ENCODE results near the gene CD48. TPM values are rescaled to one million over a fixed set of nuclear protein-coding genes. Genes with fewer than 3 reads are reported as not detected.
A peak's percentile ranks its signal among the peaks of the same experiment; 100 is the strongest.

CD48 gene
- polyA plus RNA-seq, 3 donors, result 356 to 688 (median 363) TPM

- Mint-ChIP-seq H3K27ac (no peak overlapping the region), H3K27me3 (ENCODE audit: low read depth in 3 of 3) (no peaks in the 10 kb centered on the region), H3K4me3 (no peak overlapping the region), H3K9me3 (no peaks in the 10 kb centered on the region), H3K4me1 (peaks cover 13% of the 10 kb centered on the region), H3K36me3 (peaks cover 10 to 22% of the 10 kb centered on the region in 2 donors)
- H3K4me2 ChIP-seq (replicated peaks; ENCODE audit: extremely low read depth, low read length, poor library complexity, severe bottlenecking), result peak overlapping the region; percentile 94
- intact Hi-C loops (cut with micrococcal nuclease), result loop anchor here in 1 of 2 donors (5.0 to 10.0 kb wide), 2 partner anchors 34 to 87 kb away; partner anchors contain the start of gene LY9
- H3K36me3 ChIP-seq (replicated peaks in 1 of 2; ENCODE audit: control insufficient read depth in 1 of 2, insufficient read depth in 2 of 2, low read length in 2 of 2), result peaks cover 6 to 7% of the 10 kb centered on the region in 2 donors
- peaks cover 38% of the 10 kb centered on the region for H4K20me1 ChIP-seq (ENCODE audit: insufficient read depth, low read length)
- peak overlapping the region; percentile 84 for H3K9ac ChIP-seq (ENCODE audit: insufficient read depth, low read length, poor library complexity, severe bottlenecking)
- no peaks in the 10 kb centered on the region for H3K9me3 ChIP-seq (replicated peaks in 1 of 2; ENCODE audit: control insufficient read depth in 1 of 2, insufficient read depth in 1 of 2, low read length in 2 of 2)
- H3K27me3 ChIP-seq (ENCODE audit: control insufficient read depth in 2 of 2, insufficient read depth in 2 of 2, low read length in 2 of 2), result no peaks in the 10 kb centered on the region
- peak overlapping the region; percentile 70 to 99 (median 94) for H3K4me3 ChIP-seq (replicated peaks in 1 of 3; ENCODE audit: low read depth in 2 of 3, low read length in 3 of 3)
- H2AFZ ChIP-seq (ENCODE audit: insufficient read depth, low read depth, low read length, poor library complexity, severe bottlenecking), result peak overlapping the region; percentile 44
- WGBS (ENCODE audit: insufficient coverage), result 8% methylated on average over 2 of the region's 4 CpGs
- DNase-seq, result peak; percentile 78 to 90 (median 89)
- peak overlapping the region; percentile 91 to 98 for H3K27ac ChIP-seq (ENCODE audit: low read depth in 1 of 2, low read length in 2 of 2)
- H3K4me1 ChIP-seq (ENCODE audit: control insufficient read depth in 1 of 2, insufficient read depth in 2 of 2, low read length in 2 of 2), result peaks cover 85 to 93% of the 10 kb centered on the region in 2 donors
- H3K79me2 ChIP-seq (ENCODE audit: insufficient read depth, low read length), result peaks cover 86% of the 10 kb centered on the region
- no peak for TF ChIP-seq CTCF (IDR thresholded peaks at IDR 0.05)
Measured at GRCh38 chr1:160708118-160708517, 3.5 kb downstream of the CD48 start.

- intact Hi-C loops (cut with micrococcal nuclease), result loop anchor here in 1 of 2 donors (5.0 to 10.0 kb wide), 2 partner anchors 35 to 87 kb away; partner anchors contain the start of gene LY9
- TF ChIP-seq CTCF (IDR thresholded peaks at IDR 0.05), result no peak
- no peaks in the 10 kb centered on the region for H3K27me3 ChIP-seq (ENCODE audit: control insufficient read depth in 2 of 2, insufficient read depth in 2 of 2, low read length in 2 of 2)
- peaks cover 16 to 27% of the 10 kb centered on the region in 2 donors for H3K36me3 Mint-ChIP-seq
- H3K9me3 ChIP-seq (replicated peaks in 1 of 2; ENCODE audit: control insufficient read depth in 1 of 2, insufficient read depth in 1 of 2, low read length in 2 of 2), result no peaks in the 10 kb centered on the region
- no peak overlapping the region for H3K27ac Mint-ChIP-seq
- no peak overlapping the region for H3K4me3 Mint-ChIP-seq
- no peaks in the 10 kb centered on the region for H3K27me3 Mint-ChIP-seq (ENCODE audit: low read depth in 3 of 3)
- peak overlapping the region; percentile 84 for H3K9ac ChIP-seq (ENCODE audit: insufficient read depth, low read length, poor library complexity, severe bottlenecking)
- peak in 2 of 3 donors; percentile 52 to 64 for DNase-seq
- peaks cover 45% of the 10 kb centered on the region for H4K20me1 ChIP-seq (ENCODE audit: insufficient read depth, low read length)
- 55% methylated on average over 5 of the region's 8 CpGs for WGBS (ENCODE audit: insufficient coverage)
- H3K4me1 ChIP-seq (ENCODE audit: control insufficient read depth in 1 of 2, insufficient read depth in 2 of 2, low read length in 2 of 2), result peaks cover 85 to 93% of the 10 kb centered on the region in 2 donors
- H3K4me2 ChIP-seq (replicated peaks; ENCODE audit: extremely low read depth, low read length, poor library complexity, severe bottlenecking), result peak overlapping the region; percentile 94
- H3K79me2 ChIP-seq (ENCODE audit: insufficient read depth, low read length), result peaks cover 93% of the 10 kb centered on the region
- peaks cover 6 to 14% of the 10 kb centered on the region in 2 donors for H3K36me3 ChIP-seq (replicated peaks in 1 of 2; ENCODE audit: control insufficient read depth in 1 of 2, insufficient read depth in 2 of 2, low read length in 2 of 2)
- H3K9me3 Mint-ChIP-seq, result no peaks in the 10 kb centered on the region
- peaks cover 7% of the 10 kb centered on the region for H3K4me1 Mint-ChIP-seq
- H3K4me3 ChIP-seq (replicated peaks in 1 of 3; ENCODE audit: low read depth in 2 of 3, low read length in 3 of 3), result peak overlapping the region; percentile 70 to 99 (median 94)
- H3K27ac ChIP-seq (ENCODE audit: low read depth in 1 of 2, low read length in 2 of 2), result peak overlapping the region; percentile 91 to 98
- no peak overlapping the region for H2AFZ ChIP-seq (ENCODE audit: insufficient read depth, low read depth, low read length, poor library complexity, severe bottlenecking)
Measured at GRCh38 chr1:160707236-160708064, 4.2 kb downstream of the CD48 start.

Measured in CD14-positive monocyte (primary cell).